BE2C (cell line): ENCODE measurements around the gene DOC2A.

Experiments used
- DNase-seq: peaks from one replicate; pipeline ENCODE4 v3.0.0-alpha.2; 2020
- H3K27me3 ChIP-seq: fragments of 250-450 bp; sonication (Bioruptor Pico); 2 replicates; pipeline ENCODE4 v1.5.1; 2020; ENCODE audit warnings: mild to moderate bottlenecking
- H3K36me3 ChIP-seq: fragments of 250-450 bp; sonication (Bioruptor Pico); 2 replicates; pipeline ENCODE4 v1.5.1; 2020; ENCODE audit warnings: mild to moderate bottlenecking
- H3K4me1 ChIP-seq: fragments of 250-450 bp; sonication (Bioruptor Pico); 2 replicates; pipeline ENCODE4 v1.5.1; 2020
- H3K4me3 ChIP-seq: 2 replicates; pipeline ENCODE4 v1.5.1; 2011; ENCODE audit warnings: low read depth, low read length
- H3K9me3 ChIP-seq: fragments of 250-450 bp; sonication (Bioruptor Pico); 2 replicates; pipeline ENCODE4 v1.5.1; 2020
- TF ChIP-seq, protein P1 (sequence below): IDR thresholded peaks from 2 replicates; pipeline ENCODE4 v1.5.1; 2012; ENCODE audit warnings: mild to moderate bottlenecking, low read depth, low read length

DOC2A gene

DNA sequence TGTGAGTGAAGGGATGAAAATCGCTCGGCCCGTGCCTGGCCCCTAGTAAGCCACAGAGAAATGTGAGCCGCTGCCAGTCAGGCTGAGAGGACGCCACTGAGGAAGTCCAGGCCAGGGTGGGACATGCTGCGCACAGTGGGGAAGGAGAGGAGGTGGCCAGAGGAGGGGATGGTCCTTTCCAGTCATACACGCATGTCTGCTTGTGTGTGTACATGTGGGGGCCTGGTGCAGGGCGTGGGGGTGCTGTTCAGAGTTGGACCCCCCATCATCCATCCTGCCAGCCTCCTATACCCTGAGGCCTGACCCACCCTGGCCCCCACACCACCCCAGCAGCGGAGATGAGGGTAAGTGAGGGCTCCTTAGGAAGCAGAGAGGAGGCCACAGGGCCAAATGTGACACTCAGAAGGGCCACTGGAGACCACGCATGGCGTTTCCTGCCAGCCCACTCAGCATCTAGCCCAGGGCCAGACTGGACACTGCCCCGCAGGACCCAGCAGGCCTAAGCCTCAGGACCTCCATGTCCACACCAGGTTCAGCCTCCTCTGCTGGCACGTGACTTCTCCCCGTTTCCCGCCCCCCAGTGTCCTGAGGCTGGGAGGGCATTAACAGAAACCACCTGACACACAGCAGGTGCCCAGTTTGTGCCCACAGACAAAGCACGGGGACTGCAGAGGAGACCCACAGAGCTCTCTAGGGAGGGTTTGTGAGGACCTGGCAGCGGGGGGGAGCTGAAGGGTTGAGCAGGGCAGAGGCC is 7.0 kb downstream of the DOC2A start:
- DNase-seq, result peak; percentile 7
- TF ChIP-seq, protein P1, sequence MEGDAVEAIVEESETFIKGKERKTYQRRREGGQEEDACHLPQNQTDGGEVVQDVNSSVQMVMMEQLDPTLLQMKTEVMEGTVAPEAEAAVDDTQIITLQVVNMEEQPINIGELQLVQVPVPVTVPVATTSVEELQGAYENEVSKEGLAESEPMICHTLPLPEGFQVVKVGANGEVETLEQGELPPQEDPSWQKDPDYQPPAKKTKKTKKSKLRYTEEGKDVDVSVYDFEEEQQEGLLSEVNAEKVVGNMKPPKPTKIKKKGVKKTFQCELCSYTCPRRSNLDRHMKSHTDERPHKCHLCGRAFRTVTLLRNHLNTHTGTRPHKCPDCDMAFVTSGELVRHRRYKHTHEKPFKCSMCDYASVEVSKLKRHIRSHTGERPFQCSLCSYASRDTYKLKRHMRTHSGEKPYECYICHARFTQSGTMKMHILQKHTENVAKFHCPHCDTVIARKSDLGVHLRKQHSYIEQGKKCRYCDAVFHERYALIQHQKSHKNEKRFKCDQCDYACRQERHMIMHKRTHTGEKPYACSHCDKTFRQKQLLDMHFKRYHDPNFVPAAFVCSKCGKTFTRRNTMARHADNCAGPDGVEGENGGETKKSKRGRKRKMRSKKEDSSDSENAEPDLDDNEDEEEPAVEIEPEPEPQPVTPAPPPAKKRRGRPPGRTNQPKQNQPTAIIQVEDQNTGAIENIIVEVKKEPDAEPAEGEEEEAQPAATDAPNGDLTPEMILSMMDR, result no peak
- no peaks in the 10 kb centered on the region for H3K27me3 ChIP-seq

DNA sequence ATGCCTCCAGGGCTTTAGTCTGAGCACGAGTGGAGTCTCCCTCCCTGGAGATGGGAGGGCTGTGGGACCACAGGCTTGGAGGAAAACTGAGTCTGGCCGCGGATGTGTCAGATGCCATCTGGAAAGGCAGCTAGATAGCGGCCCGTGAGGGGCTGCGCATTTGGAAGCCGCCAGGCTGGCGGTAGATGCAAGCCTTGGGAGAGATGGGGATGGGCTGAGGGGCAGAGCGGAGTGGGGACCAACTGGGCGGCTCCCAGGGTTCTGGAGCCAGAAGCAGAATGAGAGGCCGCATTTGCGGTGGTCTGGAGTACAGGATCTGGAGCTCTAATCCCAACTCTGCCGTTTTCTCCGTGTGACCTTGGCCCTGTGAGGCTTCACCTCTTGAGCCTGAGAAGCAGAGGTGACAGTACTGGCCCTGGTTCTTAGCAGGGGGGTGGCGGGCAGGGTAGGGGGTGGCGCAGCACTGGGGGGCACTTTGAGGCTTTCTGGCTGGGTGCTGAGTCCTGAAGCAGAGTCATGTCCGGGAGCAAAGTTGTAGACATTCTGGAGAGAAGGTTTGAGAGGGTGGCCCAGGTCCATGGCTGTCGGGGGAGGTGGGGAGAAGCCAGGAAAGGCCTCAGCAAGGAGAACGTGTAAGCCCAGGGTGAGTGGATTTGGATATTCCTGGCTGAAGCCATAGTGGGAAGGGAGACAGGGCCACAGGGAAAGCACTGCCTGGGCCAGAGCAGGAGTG is 8.0 kb downstream of the DOC2A start:
- H3K9me3 ChIP-seq, result no peaks in the 10 kb centered on the region
- H3K4me3 ChIP-seq, result no peak overlapping the region
- H3K36me3 ChIP-seq, result peaks cover 4% of the 10 kb centered on the region; the same call in 1 of the 2 replicates
- TF ChIP-seq, protein P1, result no peak
- H3K4me1 ChIP-seq, result peaks cover 3% of the 10 kb centered on the region; the same call in 1 of the 2 replicates
- no peak for DNase-seq
- H3K27me3 ChIP-seq, result no peaks in the 10 kb centered on the region

More for the DNA sequence above, 7.0 kb downstream of the DOC2A start:
- H3K9me3 ChIP-seq, result no peaks in the 10 kb centered on the region
- H3K4me1 ChIP-seq, result peaks cover 3% of the 10 kb centered on the region; the same call in 1 of the 2 replicates
- H3K4me3 ChIP-seq, result no peak overlapping the region
- H3K36me3 ChIP-seq, result peaks cover 4% of the 10 kb centered on the region; the same call in 1 of the 2 replicates

DNA sequence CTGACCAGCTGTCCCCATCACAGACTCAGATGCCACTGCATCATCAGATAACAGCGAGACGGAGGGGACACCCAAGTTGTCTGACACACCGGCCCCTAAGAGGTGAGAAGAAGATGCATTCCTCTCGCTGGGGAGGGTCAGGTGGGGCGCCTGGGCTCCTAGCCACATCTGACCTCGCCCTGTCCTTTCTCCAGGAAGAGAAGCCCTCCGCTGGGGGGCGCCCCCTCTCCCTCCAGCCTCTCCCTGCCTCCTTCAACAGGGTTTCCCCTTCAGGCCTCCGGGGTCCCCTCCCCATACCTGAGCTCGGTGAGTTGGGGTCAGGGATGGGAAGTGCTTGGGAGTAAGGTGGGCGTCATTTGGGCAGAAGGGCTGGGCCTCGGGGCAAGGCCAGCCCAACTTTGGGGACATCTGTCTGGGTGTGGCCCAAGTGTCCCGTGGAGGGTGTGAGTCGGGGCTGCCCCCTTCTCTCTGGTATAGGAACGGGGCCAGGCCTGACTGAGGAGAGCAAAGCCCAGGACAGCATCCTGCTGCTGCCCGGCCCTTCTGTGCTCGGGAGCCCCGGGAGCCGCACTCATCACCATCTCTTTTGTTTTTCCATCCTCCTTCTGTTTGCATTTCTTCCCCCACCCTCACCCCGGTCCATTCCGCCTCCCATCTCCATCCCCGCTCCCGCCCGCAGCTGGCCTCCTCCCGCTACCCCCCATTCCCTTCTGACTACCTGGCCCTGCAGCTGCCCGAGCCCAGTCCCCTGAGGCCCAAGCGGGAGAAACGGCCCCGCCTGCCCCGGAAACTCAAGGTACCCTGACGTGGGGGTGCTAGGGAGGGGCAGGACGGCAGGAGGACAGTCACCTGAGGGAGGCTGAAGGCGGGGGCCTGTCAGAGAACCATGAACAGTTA is 9.8 kb downstream of the DOC2A start:
- TF ChIP-seq, protein P1, result no peak
- Histone ChIP-seq H3K4me1 (peaks cover 3% of the 10 kb centered on the region; the same call in 1 of the 2 replicates), H3K9me3 (no peaks in the 10 kb centered on the region), H3K36me3 (peaks cover 4% of the 10 kb centered on the region; the same call in 1 of the 2 replicates), H3K4me3 (no peak overlapping the region), H3K27me3 (no peaks in the 10 kb centered on the region)
- no peak for DNase-seq

DNA sequence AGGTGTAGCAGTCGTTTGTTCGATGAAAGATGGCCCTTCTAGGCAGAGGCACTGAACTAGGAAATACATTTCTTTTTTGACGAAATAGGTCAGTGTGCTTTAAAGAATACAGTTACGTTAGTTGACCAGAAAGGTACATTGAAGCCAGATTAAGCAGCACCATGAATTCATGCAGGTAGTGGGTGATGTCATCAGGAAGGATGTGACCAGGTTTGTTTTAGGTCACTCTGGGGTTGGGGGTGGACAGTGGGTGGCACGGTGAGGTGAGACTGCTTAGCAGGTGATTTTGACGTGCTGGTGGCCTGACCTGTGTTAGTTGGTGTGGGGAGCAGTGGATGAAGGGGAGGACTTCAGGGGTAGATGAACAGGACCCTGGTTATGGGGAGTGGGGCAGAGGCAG is 11.2 kb downstream of the DOC2A start:
- Histone ChIP-seq H3K27me3 (no peaks in the 10 kb centered on the region), H3K9me3 (no peaks in the 10 kb centered on the region), H3K36me3 (peaks cover 4% of the 10 kb centered on the region; the same call in 1 of the 2 replicates), H3K4me3 (no peak overlapping the region), H3K4me1 (no peaks in the 10 kb centered on the region; the same call in 1 of the 2 replicates)
- TF ChIP-seq, protein P1, result no peak
- no peak for DNase-seq

DNA sequence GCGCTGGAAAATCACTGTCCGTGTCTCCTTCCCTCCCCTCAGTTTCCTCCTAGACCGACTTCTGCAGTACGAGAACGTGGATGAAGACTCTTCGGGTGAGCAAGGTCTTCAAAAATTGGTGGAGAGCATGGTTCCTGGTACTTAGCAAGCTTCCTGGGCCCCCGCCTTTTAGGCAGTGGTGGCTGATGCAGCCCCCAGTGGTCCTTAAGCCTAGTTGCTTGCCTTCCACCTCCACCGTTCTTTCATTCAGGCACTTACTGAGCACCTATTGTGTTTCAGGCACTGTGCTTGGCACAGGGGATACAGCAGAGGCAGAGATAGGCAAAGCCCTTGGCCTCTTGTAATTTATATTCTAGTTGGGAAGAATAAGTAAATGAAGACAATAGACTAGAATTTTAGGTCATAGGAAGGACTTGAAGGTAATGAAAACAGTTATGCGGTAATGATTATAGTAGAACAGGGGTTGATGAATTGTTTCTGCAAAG is 14.0 kb downstream of the DOC2A start:
- H3K27me3 ChIP-seq, result no peaks in the 10 kb centered on the region
- H3K4me3 ChIP-seq, result peak overlapping the region; percentile 94
- H3K36me3 ChIP-seq, result peaks cover 19% of the 10 kb centered on the region
- no peaks in the 10 kb centered on the region for H3K9me3 ChIP-seq
- no peaks in the 10 kb centered on the region for H3K4me1 ChIP-seq
- no peak for DNase-seq
- TF ChIP-seq, protein P1, result no peak
